IPS DF 4.7 (cell line): ENCODE data around the gene PLCD1.
"Not testable (repeated sequence)": the region's sequence is repeated elsewhere in the genome, so short reads cannot be mapped to it uniquely, and the experiment has no call there.

Experiments used
- DNase-seq: peaks from one replicate; pipeline ENCODE4 v3.0.0-alpha.2; 2013; ENCODE audit warnings: low spot score; ENCODE audit errors: extremely low read depth

The PLCD1 gene

GRCh38 chr3:38038447-38038911 lies 9.0 kb upstream of the PLCD1 start:
- DNase-seq = no peak

- no peak for DNase-seq
These were observed 7.5 kb upstream of the PLCD1 start for GRCh38 chr3:38036906-38037305.

GRCh38 chr3:38036286-38036685 lies 6.8 kb upstream of the PLCD1 start:
- DNase-seq = no peak

GRCh38 chr3:38034335-38034734 lies 4.9 kb upstream of the PLCD1 start:
- DNase-seq = not testable (repeated sequence)

- DNase-seq = not testable (repeated sequence)
These were observed 4.1 kb upstream of the PLCD1 start for GRCh38 chr3:38033586-38033985.

- no peak for DNase-seq
These were observed 3.0 kb upstream of the PLCD1 start for GRCh38 chr3:38032328-38032865.

- no peak for DNase-seq
These were observed 1.9 kb upstream of the PLCD1 start for GRCh38 chr3:38031022-38031994.

- DNase-seq = no peak
These were observed 932 bp upstream of the PLCD1 start for GRCh38 chr3:38030126-38031021.

GRCh38 chr3:38028621-38029361 lies 651 bp downstream of the PLCD1 start:
- DNase-seq = no peak

GRCh38 chr3:38027466-38028465 lies 1.7 kb downstream of the PLCD1 start:
- no peak for DNase-seq

GRCh38 chr3:38026856-38027255 lies 2.6 kb downstream of the PLCD1 start:
- DNase-seq = no peak

- no peak for DNase-seq
These were observed 6.3 kb downstream of the PLCD1 start for GRCh38 chr3:38022896-38023709.

GRCh38 chr3:38022301-38022700 lies 7.1 kb downstream of the PLCD1 start:
- DNase-seq = no peak

- DNase-seq = no peak
These were observed 8.2 kb downstream of the PLCD1 start for GRCh38 chr3:38021196-38021595.

- DNase-seq = no peak
These were observed 9.1 kb downstream of the PLCD1 start for GRCh38 chr3:38020342-38020726.

GRCh38 chr3:38019658-38020341 lies 9.6 kb downstream of the PLCD1 start:
- no peak for DNase-seq

GRCh38 chr3:38018296-38019266 lies 10.9 kb downstream of the PLCD1 start:
- no peak for DNase-seq
